SK-N-SH (cell line): ENCODE results near the gene DGAT2. TPM values are rescaled to one million over a fixed set of nuclear protein-coding genes. Genes with fewer than 3 reads are reported as not detected.

ENCODE experiments used
- CTCF ChIA-PET: fragments of 300-600, 350-600 bp; formaldehyde crosslinking; extraction: SDS; loops from one replicate; lab custom pipeline; 2021; lab: Yijun Ruan, JAX
- POLR2A ChIA-PET: fragments of 350-600 bp; sonication (Branson Sonifier 250); formaldehyde crosslinking; extraction: SDS; loops from one replicate; lab custom pipeline; 2020; ENCODE audit warnings: antibody characterized with exemption, inconsistent platforms; lab: Yijun Ruan, JAX
- DNase-seq: peaks from one replicate; pipeline ENCODE4 v3.0.0; 2012
- H2AFZ ChIP-seq: fragments of 200-600 bp; sonication (generic); 2 replicates; pipeline ENCODE4 v1.8.1; 2016; ENCODE audit warnings: antibody characterized with exemption, mild to moderate bottlenecking, low read depth
- H3F3A ChIP-seq: fragments of 200-600 bp; sonication (generic); replicated peaks from 2 replicates; pipeline ENCODE3; 2016; ENCODE audit warnings: antibody characterized with exemption, mild to moderate bottlenecking; ENCODE audit not compliant: insufficient read depth
- H3K27ac ChIP-seq, 2 experiments: fragments of 200-500 bp in 1 of 2; fragments of 200-600 bp in 1 of 2; sonication (Bioruptor generic) in 1 of 2; sonication (generic), shearing (Covaris generic) in 1 of 2; 2 replicates each; pipeline versions ENCODE4 v1.5.1 to v1.6.1; 2014 to 2016; ENCODE audit warnings: low read depth in 2 of 2, inconsistent platforms in 1 of 2, low read length in 1 of 2, mild to moderate bottlenecking in 1 of 2, mixed read lengths in 1 of 2
- H3K27me3 ChIP-seq: fragments of 200-600 bp; sonication (generic), shearing (Covaris generic); 2 replicates; pipeline ENCODE4 v1.6.1; 2016; ENCODE audit warnings: mixed run types; ENCODE audit not compliant: insufficient read depth
- H3K36me3 ChIP-seq, 2 experiments: fragments of 200-500 bp in 1 of 2; fragments of 200-600 bp in 1 of 2; sonication (Bioruptor generic) in 1 of 2; sonication (generic) in 1 of 2; replicated peaks in 1 of 2; 2 replicates each; pipeline versions ENCODE3 to v1.5.1; 2014 to 2016; ENCODE audit warnings: low read length in 1 of 2, mild to moderate bottlenecking in 1 of 2; ENCODE audit not compliant: insufficient read depth in 2 of 2, control insufficient read depth in 1 of 2
- H3K4me1 ChIP-seq, 2 experiments: fragments of 200-500 bp in 1 of 2; fragments of 200-600 bp in 1 of 2; sonication (Bioruptor generic) in 1 of 2; sonication (generic), shearing (Covaris generic) in 1 of 2; 2 replicates each; pipeline versions ENCODE4 v1.5.1 to v1.6.1; 2014 to 2016; ENCODE audit warnings: low read depth in 1 of 2, low read length in 1 of 2, mixed run types in 1 of 2; ENCODE audit not compliant: insufficient read depth in 2 of 2, control insufficient read depth in 1 of 2
- H3K4me2 ChIP-seq: fragments of 200-600 bp; sonication (generic), shearing (Covaris generic); 2 replicates; pipeline ENCODE4 v1.6.1; 2017; ENCODE audit warnings: mixed run types
- H3K4me3 ChIP-seq, 2 experiments: fragments of 200-500 bp in 1 of 2; fragments of 200-600 bp in 1 of 2; sonication (Bioruptor generic) in 1 of 2; sonication (generic), shearing (Covaris generic) in 1 of 2; 2 replicates each; pipeline versions ENCODE4 v1.5.1 to v1.8.1; 2014 to 2016; ENCODE audit warnings: low read depth in 2 of 2, inconsistent platforms in 1 of 2, low read length in 1 of 2, mild to moderate bottlenecking in 1 of 2, mixed read lengths in 1 of 2, moderate library complexity in 1 of 2
- H3K79me2 ChIP-seq: fragments of 200-600 bp; sonication (generic); 2 replicates; pipeline ENCODE4 v1.8.1; 2017; ENCODE audit warnings: mild to moderate bottlenecking; ENCODE audit not compliant: insufficient read depth
- H3K9ac ChIP-seq: fragments of 200-600 bp; sonication (generic); 2 replicates; pipeline ENCODE4 v1.6.1; 2017; ENCODE audit warnings: mixed run types
- H3K9me2 ChIP-seq: fragments of 200-600 bp; sonication (generic); 2 replicates; pipeline ENCODE4 v1.6.1; 2017; ENCODE audit warnings: mixed run types
- H3K9me3 ChIP-seq: fragments of 200-600 bp; sonication (generic); 2 replicates; pipeline ENCODE4 v1.6.1; 2017; ENCODE audit warnings: mixed run types, mild to moderate bottlenecking, moderate library complexity
- H4K20me1 ChIP-seq: fragments of 200-600 bp; sonication (generic); 2 replicates; pipeline ENCODE4 v1.6.1; 2017; ENCODE audit warnings: mild to moderate bottlenecking, mixed run types; ENCODE audit not compliant: insufficient read depth
- ELF1 ChIP-seq: IDR thresholded peaks from 2 replicates; pipeline ENCODE4 v1.4.0; 2012
- EZH2phosphoT487 ChIP-seq: fragments of 200-600 bp; sonication (generic); IDR thresholded peaks from 2 replicates; pipeline ENCODE4 v1.6.1; 2017; ENCODE audit warnings: low read depth, mixed run types, mild to moderate bottlenecking, antibody characterized with exemption, moderate library complexity, borderline replicate concordance
- FOSL2 ChIP-seq: IDR thresholded peaks from 2 replicates; pipeline ENCODE4 v1.4.0; 2012; ENCODE audit warnings: low read depth, mild to moderate bottlenecking, moderate library complexity, borderline replicate concordance
- GABPA ChIP-seq: IDR thresholded peaks from 2 replicates; pipeline ENCODE4 v1.4.0; 2012; ENCODE audit warnings: low read depth, mild to moderate bottlenecking
- JUND ChIP-seq: IDR thresholded peaks from 2 replicates; pipeline ENCODE4 v1.4.0; 2012
- MEF2A ChIP-seq: IDR thresholded peaks from 2 replicates; pipeline ENCODE4 v1.4.0; 2012; ENCODE audit warnings: low read depth, borderline replicate concordance
- PBX3 ChIP-seq: IDR thresholded peaks from 2 replicates; pipeline ENCODE4; 2012
- POLR2AphosphoS5 ChIP-seq: IDR thresholded peaks from 2 replicates; pipeline ENCODE4 v1.6.1; 2012; ENCODE audit warnings: low read depth, low read length
- RAD21 ChIP-seq: IDR thresholded peaks from 2 replicates; pipeline ENCODE4 v1.6.1; 2012; ENCODE audit warnings: mild to moderate bottlenecking, low read length
- RCOR1 ChIP-seq: fragments of 150-350 bp; IDR thresholded peaks from 2 replicates; pipeline ENCODE4 v1.6.1; 2017; ENCODE audit warnings: antibody characterized with exemption, low read length
- SIN3A ChIP-seq: IDR thresholded peaks from 2 replicates; pipeline ENCODE4 v1.6.1; 2012; ENCODE audit warnings: low read depth, mild to moderate bottlenecking, low read length, moderate library complexity, borderline replicate concordance
- TAF1 ChIP-seq: IDR thresholded peaks from 2 replicates; pipeline ENCODE4 v1.6.1; 2012; ENCODE audit warnings: low read depth, mild to moderate bottlenecking, low read length, moderate library complexity, borderline replicate concordance
- TEAD4 ChIP-seq: IDR thresholded peaks from 2 replicates; pipeline ENCODE4 v1.4.0; 2012; ENCODE audit warnings: mild to moderate bottlenecking, borderline replicate concordance; ENCODE audit not compliant: insufficient read depth
- YY1 ChIP-seq: IDR thresholded peaks from 2 replicates; pipeline ENCODE4 v1.4.0; 2012; ENCODE audit warnings: low read depth, mild to moderate bottlenecking
- ZBTB33 ChIP-seq: IDR thresholded peaks from 2 replicates; pipeline ENCODE4 v1.4.0; 2012; ENCODE audit warnings: low read depth, borderline replicate concordance
- WGBS: methylation state at CpG from one replicate; pipeline ENCODE4 v1.1.6; 2017; ENCODE audit warnings: low lambda C conversion rate; 5-methylcytosine and 5-hydroxymethylcytosine counted together
- polyA plus RNA-seq, 3 experiments: library from polyadenylated mRNA; depleted of rRNA; stranded (reverse); fragments of >200 nt; gene quantifications; 2 replicates each; pipeline ENCODE4 v1.2.3, GENCODE V29; 2012
- TF ChIP-seq, protein P1 (sequence below): IDR thresholded peaks from 2 replicates; pipeline ENCODE4 v1.6.1; 2012; ENCODE audit warnings: mild to moderate bottlenecking, low read depth, low read length, moderate library complexity
- TF ChIP-seq, protein P2 (sequence below): fragments of 150-350 bp; IDR thresholded peaks from 2 replicates; pipeline ENCODE4 v1.6.1; 2017; ENCODE audit warnings: antibody characterized with exemption, low read length, low read depth, borderline replicate concordance
- TF ChIP-seq, protein P3 (sequence below): fragments of 200-600 bp; sonication (generic); IDR thresholded peaks from 2 replicates; pipeline ENCODE4 v1.6.1; 2017; ENCODE audit warnings: antibody characterized with exemption, mild to moderate bottlenecking, moderate library complexity

Gene DGAT2
- polyA plus RNA-seq, 1 of the 3 experiments (the other 2 are of a cell fraction): 1.4 TPM

DNA sequence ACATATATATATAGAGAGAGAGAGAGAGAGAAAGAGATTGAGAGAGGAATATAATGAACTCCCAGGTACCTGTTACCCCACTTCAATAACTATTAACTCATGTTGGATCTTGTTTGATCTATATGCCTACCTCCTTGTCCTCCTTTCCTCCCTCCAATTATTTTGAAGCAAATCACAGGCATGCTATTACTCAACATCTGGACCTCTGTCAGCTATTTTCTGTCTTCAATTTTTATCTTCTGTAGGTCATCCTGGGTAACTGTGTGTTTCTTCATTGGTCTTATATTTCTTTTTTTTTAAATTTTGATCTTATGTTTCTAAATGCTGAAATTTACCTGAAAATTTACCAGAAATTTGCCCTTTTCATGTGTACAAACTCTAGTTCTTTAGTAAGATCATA, 71.3 kb downstream of the DGAT2 start:
- Histone ChIP-seq H3K36me3 (no peaks in the 10 kb centered on the region), H3F3A (no peaks in the 10 kb centered on the region), H3K4me3 (no peak overlapping the region), H3K27ac (no peak overlapping the region), H3K4me2 (no peak overlapping the region), H2AFZ (no peak overlapping the region), H4K20me1 (no peaks in the 10 kb centered on the region), H3K9me2 (no peaks in the 10 kb centered on the region; the same call in 1 of the 2 replicates), H3K9me3 (no peaks in the 10 kb centered on the region), H3K79me2 (peaks cover under 1% of the 10 kb centered on the region; the same call in 1 of the 2 replicates), H3K27me3 (no peaks in the 10 kb centered on the region), H3K9ac (no peak overlapping the region), H3K4me1 (peaks cover 0 to 8% of the 10 kb centered on the region in 2 experiments; a peak in 3 of 4 replicates)
- DNase-seq: no peak
- POLR2A ChIA-PET: no interaction called here
- TF ChIP-seq JUND (no peak), ZBTB33 (no peak), TAF1 (no peak), EZH2phosphoT487 (no peak), TEAD4 (no peak)
- TF ChIP-seq, protein P1, sequence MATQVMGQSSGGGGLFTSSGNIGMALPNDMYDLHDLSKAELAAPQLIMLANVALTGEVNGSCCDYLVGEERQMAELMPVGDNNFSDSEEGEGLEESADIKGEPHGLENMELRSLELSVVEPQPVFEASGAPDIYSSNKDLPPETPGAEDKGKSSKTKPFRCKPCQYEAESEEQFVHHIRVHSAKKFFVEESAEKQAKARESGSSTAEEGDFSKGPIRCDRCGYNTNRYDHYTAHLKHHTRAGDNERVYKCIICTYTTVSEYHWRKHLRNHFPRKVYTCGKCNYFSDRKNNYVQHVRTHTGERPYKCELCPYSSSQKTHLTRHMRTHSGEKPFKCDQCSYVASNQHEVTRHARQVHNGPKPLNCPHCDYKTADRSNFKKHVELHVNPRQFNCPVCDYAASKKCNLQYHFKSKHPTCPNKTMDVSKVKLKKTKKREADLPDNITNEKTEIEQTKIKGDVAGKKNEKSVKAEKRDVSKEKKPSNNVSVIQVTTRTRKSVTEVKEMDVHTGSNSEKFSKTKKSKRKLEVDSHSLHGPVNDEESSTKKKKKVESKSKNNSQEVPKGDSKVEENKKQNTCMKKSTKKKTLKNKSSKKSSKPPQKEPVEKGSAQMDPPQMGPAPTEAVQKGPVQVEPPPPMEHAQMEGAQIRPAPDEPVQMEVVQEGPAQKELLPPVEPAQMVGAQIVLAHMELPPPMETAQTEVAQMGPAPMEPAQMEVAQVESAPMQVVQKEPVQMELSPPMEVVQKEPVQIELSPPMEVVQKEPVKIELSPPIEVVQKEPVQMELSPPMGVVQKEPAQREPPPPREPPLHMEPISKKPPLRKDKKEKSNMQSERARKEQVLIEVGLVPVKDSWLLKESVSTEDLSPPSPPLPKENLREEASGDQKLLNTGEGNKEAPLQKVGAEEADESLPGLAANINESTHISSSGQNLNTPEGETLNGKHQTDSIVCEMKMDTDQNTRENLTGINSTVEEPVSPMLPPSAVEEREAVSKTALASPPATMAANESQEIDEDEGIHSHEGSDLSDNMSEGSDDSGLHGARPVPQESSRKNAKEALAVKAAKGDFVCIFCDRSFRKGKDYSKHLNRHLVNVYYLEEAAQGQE: no peak
- CTCF ChIA-PET: interaction anchor here (2.8 to 3.4 kb wide), 2 partner anchors 28 to 37 kb away, joined by 9 to 10 read pairs; no protein-coding TSS in a partner anchor

- ChIA-PET CTCF (interaction anchor here (2.8 to 3.4 kb wide), 2 partner anchors 27 to 38 kb away, joined by 9 to 10 read pairs; no protein-coding TSS in a partner anchor), POLR2A (no interaction called here)
- no peaks in the 10 kb centered on the region for H3K9me3 ChIP-seq
- peaks cover 0 to 8% of the 10 kb centered on the region in 2 experiments; a peak in 3 of 4 replicates for H3K4me1 ChIP-seq
- H3K9ac ChIP-seq: no peak overlapping the region
- H3K79me2 ChIP-seq: peaks cover 3% of the 10 kb centered on the region; the same call in 1 of the 2 replicates
- H3K4me2 ChIP-seq: no peak overlapping the region
- H4K20me1 ChIP-seq: no peaks in the 10 kb centered on the region
- no peak overlapping the region for H3K27ac ChIP-seq
- no peak for DNase-seq
- no peak overlapping the region for H2AFZ ChIP-seq
- H3K4me3 ChIP-seq: no peak overlapping the region
- H3F3A ChIP-seq: no peaks in the 10 kb centered on the region
- H3K9me2 ChIP-seq: no peaks in the 10 kb centered on the region; the same call in 1 of the 2 replicates
- whole genome bisulfite sequencing: 100% methylated on average over 1 of the region's 1 CpG
- no peaks in the 10 kb centered on the region for H3K36me3 ChIP-seq
- no peaks in the 10 kb centered on the region for H3K27me3 ChIP-seq
- TF ChIP-seq MEF2A (no peak), SIN3A (no peak), TEAD4 (no peak), GABPA (no peak), EZH2phosphoT487 (no peak), RCOR1 (no peak), PBX3 (no peak), POLR2AphosphoS5 (no peak), RAD21 (no peak), FOSL2 (no peak), ELF1 (no peak), YY1 (no peak), TAF1 (no peak), JUND (no peak)
- TF ChIP-seq, protein P2, sequence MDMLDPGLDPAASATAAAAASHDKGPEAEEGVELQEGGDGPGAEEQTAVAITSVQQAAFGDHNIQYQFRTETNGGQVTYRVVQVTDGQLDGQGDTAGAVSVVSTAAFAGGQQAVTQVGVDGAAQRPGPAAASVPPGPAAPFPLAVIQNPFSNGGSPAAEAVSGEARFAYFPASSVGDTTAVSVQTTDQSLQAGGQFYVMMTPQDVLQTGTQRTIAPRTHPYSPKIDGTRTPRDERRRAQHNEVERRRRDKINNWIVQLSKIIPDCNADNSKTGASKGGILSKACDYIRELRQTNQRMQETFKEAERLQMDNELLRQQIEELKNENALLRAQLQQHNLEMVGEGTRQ: no peak
- TF ChIP-seq, protein P3, sequence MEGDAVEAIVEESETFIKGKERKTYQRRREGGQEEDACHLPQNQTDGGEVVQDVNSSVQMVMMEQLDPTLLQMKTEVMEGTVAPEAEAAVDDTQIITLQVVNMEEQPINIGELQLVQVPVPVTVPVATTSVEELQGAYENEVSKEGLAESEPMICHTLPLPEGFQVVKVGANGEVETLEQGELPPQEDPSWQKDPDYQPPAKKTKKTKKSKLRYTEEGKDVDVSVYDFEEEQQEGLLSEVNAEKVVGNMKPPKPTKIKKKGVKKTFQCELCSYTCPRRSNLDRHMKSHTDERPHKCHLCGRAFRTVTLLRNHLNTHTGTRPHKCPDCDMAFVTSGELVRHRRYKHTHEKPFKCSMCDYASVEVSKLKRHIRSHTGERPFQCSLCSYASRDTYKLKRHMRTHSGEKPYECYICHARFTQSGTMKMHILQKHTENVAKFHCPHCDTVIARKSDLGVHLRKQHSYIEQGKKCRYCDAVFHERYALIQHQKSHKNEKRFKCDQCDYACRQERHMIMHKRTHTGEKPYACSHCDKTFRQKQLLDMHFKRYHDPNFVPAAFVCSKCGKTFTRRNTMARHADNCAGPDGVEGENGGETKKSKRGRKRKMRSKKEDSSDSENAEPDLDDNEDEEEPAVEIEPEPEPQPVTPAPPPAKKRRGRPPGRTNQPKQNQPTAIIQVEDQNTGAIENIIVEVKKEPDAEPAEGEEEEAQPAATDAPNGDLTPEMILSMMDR: no peak
These were observed 71.9 kb downstream of the DGAT2 start for GRCh38 chr11:75840522-75840921.
